WERI-Rb-1 (cell line): ENCODE results near the gene SLC2A11.
"Not testable (repeated sequence)": the region's sequence is repeated elsewhere in the genome, so short reads cannot be mapped to it uniquely, and the experiment has no call there.

Experiments used
- DNase-seq: peaks from one replicate; pipeline ENCODE4 v3.0.0-alpha.2; 2020
- H3K27ac ChIP-seq: fragments of 250-450 bp; sonication (Bioruptor Pico); 2 replicates; pipeline ENCODE4 v1.5.1; 2020; ENCODE audit warnings: mild to moderate bottlenecking, moderate library complexity
- H3K27me3 ChIP-seq: fragments of 250-450 bp; sonication (Bioruptor Pico); 2 replicates; pipeline ENCODE4 v1.5.1; 2021; ENCODE audit warnings: mild to moderate bottlenecking, low read depth, moderate library complexity; ENCODE audit not compliant: insufficient read depth, severe bottlenecking
- H3K36me3 ChIP-seq: fragments of 250-450 bp; sonication (Bioruptor Pico); 2 replicates; pipeline ENCODE4 v1.5.1; 2020; ENCODE audit warnings: mild to moderate bottlenecking, moderate library complexity
- H3K4me3 ChIP-seq: 2 replicates; pipeline ENCODE4 v1.5.1; 2011; ENCODE audit warnings: low read depth, mild to moderate bottlenecking, control low read depth, low read length
- H3K9me3 ChIP-seq: fragments of 250-450 bp; sonication (Bioruptor Pico); 2 replicates; pipeline ENCODE4 v1.5.1; 2021; ENCODE audit warnings: mild to moderate bottlenecking, moderate library complexity; ENCODE audit not compliant: severe bottlenecking
- CTCF ChIP-seq: IDR thresholded peaks from 2 replicates; pipeline ENCODE4 v1.5.1; 2011; ENCODE audit warnings: low read depth, mild to moderate bottlenecking, control low read depth, inconsistent platforms, low read length

Gene SLC2A11

GRCh38 chr22:23896166-23896522, 38.5 kb downstream of the SLC2A11 start:
- no peak for DNase-seq
- Histone ChIP-seq H3K27ac (peak overlapping the region; percentile 92), H3K36me3 (peaks cover 39% of the 10 kb centered on the region), H3K9me3 (no peaks in the 10 kb centered on the region), H3K27me3 (no peaks in the 10 kb centered on the region), H3K4me3 (no peak overlapping the region)
- no peak for TF ChIP-seq CTCF

- H3K36me3 ChIP-seq = peaks cover 39% of the 10 kb centered on the region
- TF ChIP-seq CTCF = no peak
- no peak for DNase-seq
- H3K9me3 ChIP-seq = no peaks in the 10 kb centered on the region
- H3K27ac ChIP-seq = peak overlapping the region; percentile 92
- no peaks in the 10 kb centered on the region for H3K27me3 ChIP-seq
- H3K4me3 ChIP-seq = no peak overlapping the region
Observed at GRCh38 chr22:23896523-23897186, 39.0 kb downstream of the SLC2A11 start.

GRCh38 chr22:23897320-23897719, 39.6 kb downstream of the SLC2A11 start:
- Histone ChIP-seq H3K9me3 (no peaks in the 10 kb centered on the region), H3K27me3 (no peaks in the 10 kb centered on the region), H3K36me3 (peaks cover 39% of the 10 kb centered on the region), H3K4me3 (no peak overlapping the region), H3K27ac (no peak overlapping the region)
- TF ChIP-seq CTCF = no peak
- DNase-seq = no peak

GRCh38 chr22:23898006-23898974, 40.6 kb downstream of the SLC2A11 start:
- no peaks in the 10 kb centered on the region for H3K27me3 ChIP-seq
- H3K9me3 ChIP-seq = no peaks in the 10 kb centered on the region
- no peak overlapping the region for H3K4me3 ChIP-seq
- peaks cover 39% of the 10 kb centered on the region for H3K36me3 ChIP-seq
- no peak for DNase-seq
- H3K27ac ChIP-seq = no peak overlapping the region
- no peak for TF ChIP-seq CTCF

- H3K27me3 ChIP-seq = no peaks in the 10 kb centered on the region
- DNase-seq = no peak
- TF ChIP-seq CTCF = no peak
Observed at GRCh38 chr22:23899042-23899745, 41.5 kb downstream of the SLC2A11 start.

GRCh38 chr22:23900227-23900626, 42.6 kb downstream of the SLC2A11 start:
- H3K27me3 ChIP-seq, H3K4me3 ChIP-seq, H3K27ac ChIP-seq, DNase-seq, H3K9me3 ChIP-seq: not testable (repeated sequence)
- H3K36me3 ChIP-seq = peaks cover 33% of the 10 kb centered on the region

More at GRCh38 chr22:23899042-23899745, 41.5 kb downstream of the SLC2A11 start:
- Histone ChIP-seq H3K27ac (no peak overlapping the region), H3K4me3 (no peak overlapping the region), H3K9me3 (no peaks in the 10 kb centered on the region), H3K36me3 (peaks cover 39% of the 10 kb centered on the region)
